HG02852 (cell line): ENCODE measurements around the gene SYCE1.
"Not testable (repeated sequence)": the region's sequence is repeated elsewhere in the genome, so short reads cannot be mapped to it uniquely, and the experiment has no call there.

Source experiments
- ATAC-seq: cut with Tn5 transposase; IDR thresholded peaks from one replicate; pipeline ENCODE4 v1.9.1; 2021; ENCODE audit warnings: mild to moderate bottlenecking, moderate library complexity; ENCODE audit not compliant: unreplicated experiment

SYCE1 gene

DNA sequence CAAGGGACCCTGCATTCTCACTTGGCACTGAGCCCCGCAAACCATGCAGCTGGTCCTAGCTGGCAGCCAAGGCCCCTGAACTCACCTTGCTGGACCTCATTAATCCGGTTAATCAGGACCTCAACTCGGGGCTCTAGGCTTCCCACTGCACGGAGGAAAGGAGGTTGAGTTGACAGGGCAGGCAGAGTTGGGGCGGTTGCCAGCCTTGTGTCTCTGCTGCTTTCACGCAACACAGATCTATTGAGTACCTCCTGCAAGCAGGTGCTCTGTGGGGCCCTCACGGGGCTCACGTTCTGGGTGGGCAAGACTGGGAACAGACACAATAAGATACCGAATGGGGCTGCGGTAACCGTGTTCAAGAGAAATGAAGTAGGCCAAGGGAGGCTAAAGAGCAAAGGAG lies 6.2 kb downstream of the SYCE1 start:
- no peak for ATAC-seq

DNA sequence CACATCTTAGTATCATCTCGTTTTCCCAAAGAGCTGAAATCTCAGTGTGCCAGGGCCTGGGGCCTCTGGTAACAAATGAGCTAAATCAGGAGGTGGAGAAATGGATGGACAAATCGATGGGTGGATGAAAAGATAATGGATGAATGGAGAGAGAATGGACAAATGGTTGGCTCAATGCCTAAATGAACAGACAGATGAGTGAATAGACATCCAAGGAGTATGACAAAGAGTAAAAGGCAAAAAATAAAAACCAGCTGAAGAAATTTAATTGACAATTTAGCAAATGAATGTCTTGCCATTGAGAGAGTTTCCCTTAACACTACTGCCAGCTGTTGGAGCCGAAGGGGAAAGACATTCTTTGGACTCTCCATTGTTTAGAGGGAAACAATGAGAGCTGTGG lies 8.0 kb downstream of the SYCE1 start:
- no peak for ATAC-seq

GRCh38 chr10:133555521-133555920 lies 9.9 kb downstream of the SYCE1 start:
- no peak for ATAC-seq

GRCh38 chr10:133554600-133554999 lies 10.8 kb downstream of the SYCE1 start:
- no peak for ATAC-seq

DNA sequence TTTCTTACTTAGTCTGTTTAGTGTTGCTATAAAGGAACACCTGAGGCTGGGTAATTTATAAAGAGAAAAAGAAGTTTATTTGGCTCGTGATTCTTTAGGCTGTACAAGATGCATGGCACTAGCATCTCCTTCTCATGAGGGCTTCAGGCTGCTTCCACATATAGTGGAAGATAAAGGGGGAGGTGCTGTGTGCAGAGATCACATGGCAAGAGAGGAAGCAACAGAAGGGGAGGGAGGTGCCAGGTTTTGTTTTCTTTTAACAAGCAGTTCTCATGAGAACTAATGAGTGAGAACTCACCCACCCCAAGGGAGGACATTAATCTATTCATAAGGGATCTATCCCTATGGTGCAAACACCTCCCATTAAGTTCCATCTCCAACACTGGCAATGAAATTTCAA lies 20.9 kb downstream of the SYCE1 start:
- ATAC-seq: no peak

DNA sequence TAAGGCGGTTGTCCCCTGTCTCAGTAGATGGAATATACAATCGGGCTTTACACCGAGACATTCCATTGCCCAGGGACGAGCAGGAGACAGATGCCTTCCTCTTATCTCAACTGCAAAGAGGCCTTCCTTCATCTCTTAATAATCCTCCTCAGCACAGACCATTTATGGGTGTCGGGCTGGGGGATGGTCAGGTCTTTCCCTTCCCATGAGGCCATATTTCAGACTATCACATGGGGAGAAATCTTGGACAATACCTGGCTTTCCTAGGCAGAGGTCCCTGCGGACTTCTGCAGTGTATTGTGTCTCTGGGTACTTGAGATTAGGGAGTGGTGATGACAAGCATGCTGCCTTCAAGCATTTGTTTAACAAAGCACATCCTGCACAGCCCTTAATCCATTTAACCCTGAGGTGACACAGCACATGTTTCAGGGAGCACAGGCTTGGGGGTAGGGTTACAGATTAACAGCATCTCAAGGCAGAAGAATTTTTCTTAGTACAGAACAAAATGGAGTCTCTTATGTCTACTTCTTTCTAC lies 23.9 kb downstream of the SYCE1 start:
- ATAC-seq: not testable (repeated sequence)

GRCh38 chr10:133537546-133538545 lies 27.5 kb downstream of the SYCE1 start:
- ATAC-seq: no peak

DNA sequence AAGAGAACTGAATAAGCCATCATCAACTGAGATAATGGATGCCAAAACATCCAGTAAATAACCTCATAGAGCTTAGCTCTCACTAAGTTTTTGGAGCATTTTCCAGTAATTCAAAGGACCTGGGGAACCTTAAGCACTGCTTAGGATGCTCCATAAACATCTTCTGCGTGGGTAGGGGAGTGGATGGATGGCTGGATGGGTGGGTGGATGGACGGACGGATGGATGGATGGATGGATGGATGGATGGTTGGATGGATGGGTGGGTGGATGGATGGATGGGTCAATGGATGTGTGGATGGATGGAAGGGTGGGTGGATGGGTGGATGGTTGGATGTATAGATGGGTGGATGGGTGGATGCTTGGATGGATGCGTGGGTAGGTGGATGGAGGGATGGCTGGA lies 29.2 kb downstream of the SYCE1 start:
- no peak for ATAC-seq

DNA sequence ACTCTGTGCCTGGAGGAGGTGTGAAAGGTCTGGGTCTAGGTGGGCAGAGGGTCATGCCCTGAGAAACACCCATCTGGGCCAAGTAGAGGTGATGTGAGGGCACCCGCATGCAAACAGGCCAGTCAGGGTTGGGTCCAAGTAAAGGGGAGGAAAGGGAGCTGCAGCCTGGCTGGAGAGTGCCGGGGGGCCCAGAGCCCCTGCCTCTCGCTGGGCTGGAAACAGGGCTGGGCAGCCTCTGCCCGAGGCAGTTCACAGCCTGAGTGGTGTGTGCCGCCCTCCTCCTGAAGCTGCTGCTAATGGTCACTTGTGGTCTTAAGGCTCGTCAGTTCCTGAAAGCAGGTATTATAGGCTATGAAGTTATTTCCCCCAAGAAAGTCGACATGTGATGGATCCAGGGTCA lies 31.0 kb downstream of the SYCE1 start:
- ATAC-seq: no peak

DNA sequence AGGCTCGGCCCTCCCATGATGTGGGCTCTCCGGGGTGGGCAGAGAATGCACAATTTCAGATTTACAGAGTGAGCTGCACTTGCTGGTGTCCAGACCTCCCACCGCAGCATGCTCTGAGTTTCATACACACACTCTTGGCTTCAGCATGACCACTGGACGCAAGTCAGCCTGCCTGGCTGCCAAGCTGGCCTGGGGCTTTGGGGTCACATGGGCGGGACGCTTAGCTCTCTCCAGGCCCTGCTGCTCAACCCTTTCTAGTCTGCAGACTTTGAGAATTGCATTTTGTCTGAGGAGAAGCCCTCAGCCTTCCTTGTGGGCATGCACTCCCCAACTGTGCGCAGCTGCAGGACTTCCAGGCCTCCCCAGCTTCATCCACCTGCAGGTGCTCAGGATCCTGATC lies 32.5 kb downstream of the SYCE1 start:
- ATAC-seq: no peak

DNA sequence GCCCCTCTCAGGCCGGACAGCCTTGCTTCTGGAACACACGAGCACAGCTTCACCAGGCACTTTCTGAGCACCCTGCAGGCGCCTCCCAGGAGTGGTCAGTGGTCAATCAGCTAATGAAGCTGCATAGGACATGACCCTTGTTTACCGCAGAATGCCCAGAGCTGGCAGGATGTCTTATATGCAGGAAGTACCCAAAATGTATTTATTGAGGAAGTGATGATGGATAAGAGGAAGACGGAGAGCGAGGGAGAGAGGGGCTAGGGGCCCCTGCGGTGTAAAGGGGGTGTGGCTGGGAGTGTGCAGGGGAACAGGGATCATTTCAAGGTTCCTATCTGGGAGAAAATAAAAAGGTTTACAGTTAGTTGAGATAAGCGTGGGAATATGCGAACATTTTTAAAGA lies 34.9 kb downstream of the SYCE1 start:
- no peak for ATAC-seq

DNA sequence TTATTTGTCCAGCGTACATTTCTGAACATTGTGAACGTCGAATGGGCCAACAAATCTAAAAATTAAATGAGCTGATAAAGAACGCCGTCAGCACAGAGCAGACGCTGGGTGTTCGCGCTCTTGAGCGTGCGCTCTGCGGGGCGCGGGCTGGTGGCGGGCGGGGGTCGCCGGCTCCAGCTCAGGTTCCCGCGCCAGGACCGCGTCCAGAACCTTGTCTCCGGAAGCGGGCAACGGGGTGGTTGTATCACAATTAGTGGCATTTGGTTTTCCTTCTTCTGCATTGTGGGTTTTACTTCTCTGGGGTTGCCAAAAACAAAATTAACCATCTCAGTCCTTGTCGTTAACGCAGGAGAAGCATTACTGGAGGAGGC lies 35.8 kb downstream of the SYCE1 start:
- ATAC-seq: no peak

GRCh38 chr10:133528845-133529575 lies 36.4 kb downstream of the SYCE1 start:
- ATAC-seq: no peak

- no peak for ATAC-seq
Measured at GRCh38 chr10:133528296-133528844, 37.0 kb downstream of the SYCE1 start.

DNA sequence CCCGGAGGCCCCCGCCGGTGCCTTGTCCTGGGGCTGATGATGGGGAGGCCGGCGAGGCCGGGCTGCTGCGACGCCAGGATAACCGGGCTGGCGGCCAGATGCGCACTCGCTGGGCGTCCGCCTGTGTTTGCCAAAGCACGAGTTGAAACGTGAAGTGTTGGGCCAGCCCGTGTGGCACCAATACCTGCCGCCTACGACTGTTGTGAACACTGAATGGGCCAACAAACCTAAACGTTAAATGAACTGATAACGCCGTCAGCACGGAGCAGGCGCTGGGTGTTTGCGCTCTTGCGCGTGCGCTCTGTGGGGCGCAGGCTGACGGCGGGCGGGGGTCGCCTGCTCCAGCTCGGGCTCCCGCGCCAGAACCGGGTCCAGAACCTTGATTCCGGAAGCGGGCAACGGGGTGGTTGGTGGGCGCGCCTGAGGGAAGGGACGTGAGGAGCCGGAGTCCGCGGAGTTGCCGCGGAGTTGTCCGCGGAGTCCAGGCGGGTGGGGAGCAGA lies 37.6 kb downstream of the SYCE1 start:
- no peak for ATAC-seq

- no peak for ATAC-seq
Measured at GRCh38 chr10:133526957-133527588, 38.3 kb downstream of the SYCE1 start, which contains the start of gene CYP2E1. CYP2E1 (plus strand) TSS chr10:133527363; CDS start chr10:133527396, 33 bp downstream.

DNA sequence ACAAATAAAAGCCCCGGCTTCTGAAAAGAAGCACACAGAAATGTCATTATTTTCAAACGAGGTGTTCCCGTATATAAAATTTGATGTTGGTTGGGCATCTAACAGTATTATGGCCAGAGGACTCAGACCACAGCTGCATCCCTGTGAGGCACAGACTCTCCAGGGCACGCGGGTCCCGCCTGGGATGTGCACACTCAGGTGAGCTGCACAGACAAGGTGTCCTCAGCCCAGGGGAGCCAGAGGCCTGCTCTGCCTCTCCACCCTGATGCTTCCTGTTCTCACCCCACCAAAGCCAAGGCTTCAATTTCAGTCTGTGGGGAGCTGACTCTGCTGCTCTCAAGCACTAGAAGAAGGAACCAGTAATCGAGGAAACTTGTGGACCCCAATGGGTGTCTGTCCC lies 39.9 kb downstream of the SYCE1 start:
- ATAC-seq: no peak

GRCh38 chr10:133523631-133524203 lies 41.7 kb downstream of the SYCE1 start:
- ATAC-seq: no peak

GRCh38 chr10:133520193-133520738 lies 45.1 kb downstream of the SYCE1 start:
- ATAC-seq: peak; percentile 80

DNA sequence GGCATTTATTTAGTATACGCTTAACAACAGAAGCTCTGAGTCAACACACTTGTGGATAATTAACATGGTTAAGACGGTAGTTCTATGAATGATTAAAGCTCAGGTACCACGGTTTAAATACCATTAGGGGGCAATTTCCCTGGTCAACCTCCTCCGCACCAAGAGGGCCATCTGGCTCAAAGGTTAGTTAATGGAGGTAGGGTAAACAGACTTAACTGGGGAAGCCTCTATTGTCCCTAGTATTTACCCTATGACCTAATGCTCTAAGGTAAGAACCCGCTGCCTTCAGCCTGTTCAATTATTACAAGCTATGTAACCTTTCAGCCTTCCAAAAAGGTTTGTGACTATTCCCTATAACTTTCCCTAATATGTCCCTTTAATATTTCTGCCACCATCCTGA lies 46.9 kb downstream of the SYCE1 start:
- ATAC-seq: not testable (repeated sequence)
